Osteocyte (in vitro differentiated cells): ENCODE results near the gene FBXL13. TPM values are rescaled to one million over a fixed set of nuclear protein-coding genes. Genes with fewer than 3 reads are reported as not detected.
"Not testable (repeated sequence)": the region's sequence is repeated elsewhere in the genome, so short reads cannot be mapped to it uniquely, and the experiment has no call there.

Experiments
- DNase-seq: peaks from one replicate; pipeline ENCODE4 v3.0.0; 2021; ENCODE audit warnings: mixed read lengths; ENCODE audit not compliant: unreplicated experiment; ENCODE audit errors: extremely low spot score
- H3K27ac Mint-ChIP-seq: one replicate; pipeline ENCODE4 v1.8.0; 2021; ENCODE audit warnings: mild to moderate bottlenecking, mixed read lengths; ENCODE audit not compliant: unreplicated experiment
- H3K27me3 Mint-ChIP-seq: one replicate; pipeline ENCODE4 v1.8.0; 2021; ENCODE audit warnings: mixed read lengths; ENCODE audit not compliant: unreplicated experiment
- H3K36me3 Mint-ChIP-seq: one replicate; pipeline ENCODE4 v1.8.0; 2021; ENCODE audit warnings: mixed read lengths; ENCODE audit not compliant: unreplicated experiment
- H3K4me1 Mint-ChIP-seq: one replicate; pipeline ENCODE4 v1.8.0; 2021; ENCODE audit warnings: mixed read lengths; ENCODE audit not compliant: unreplicated experiment
- H3K4me3 Mint-ChIP-seq: one replicate; pipeline ENCODE4 v1.8.0; 2021; ENCODE audit warnings: mild to moderate bottlenecking, moderate library complexity, mixed read lengths; ENCODE audit not compliant: unreplicated experiment
- H3K9me3 Mint-ChIP-seq: one replicate; pipeline ENCODE4 v1.8.0; 2021; ENCODE audit warnings: mixed read lengths; ENCODE audit not compliant: unreplicated experiment
- CTCF ChIP-seq: fragments of 200-600 bp; sonication (generic); IDR thresholded peaks from 2 replicates; pipeline ENCODE4 v1.5.0; 2021; ENCODE audit warnings: antibody characterized with exemption, mild to moderate bottlenecking, moderate library complexity
- total RNA-seq: library from RNA; stranded (reverse); gene quantifications from 2 replicates; pipeline ENCODE4 v1.2.1, GENCODE V29; 2021

Gene FBXL13
- total RNA-seq, 1 donor from 2014 or later: 0.83 TPM

DNA sequence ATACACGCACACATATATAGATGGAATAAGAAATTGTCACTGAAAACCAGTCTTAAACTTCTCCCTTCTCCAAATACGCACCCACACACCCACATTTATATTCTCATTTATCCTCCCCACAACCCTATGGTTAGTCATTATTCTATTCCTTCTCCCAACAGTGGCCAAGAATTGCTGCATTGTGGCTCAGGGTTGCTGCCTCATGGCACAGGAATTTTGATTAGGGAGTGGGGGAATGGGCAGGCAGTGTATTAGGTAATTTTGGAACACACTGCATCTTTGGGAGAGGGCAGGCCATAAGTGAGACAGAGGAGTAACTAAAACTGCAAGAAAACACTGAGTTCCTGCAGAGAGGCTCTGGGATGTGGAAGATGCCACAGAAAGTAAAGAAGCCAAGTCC is 38.6 kb upstream of the FBXL13 start:
- Mint-ChIP-seq H3K4me3 (no peak overlapping the region), H3K36me3 (peaks cover 33% of the 10 kb centered on the region), H3K27me3 (no peaks in the 10 kb centered on the region), H3K27ac (no peak overlapping the region), H3K9me3 (peaks cover 21% of the 10 kb centered on the region), H3K4me1 (peaks cover 6% of the 10 kb centered on the region)
- DNase-seq: no peak
- no peak for TF ChIP-seq CTCF

DNA sequence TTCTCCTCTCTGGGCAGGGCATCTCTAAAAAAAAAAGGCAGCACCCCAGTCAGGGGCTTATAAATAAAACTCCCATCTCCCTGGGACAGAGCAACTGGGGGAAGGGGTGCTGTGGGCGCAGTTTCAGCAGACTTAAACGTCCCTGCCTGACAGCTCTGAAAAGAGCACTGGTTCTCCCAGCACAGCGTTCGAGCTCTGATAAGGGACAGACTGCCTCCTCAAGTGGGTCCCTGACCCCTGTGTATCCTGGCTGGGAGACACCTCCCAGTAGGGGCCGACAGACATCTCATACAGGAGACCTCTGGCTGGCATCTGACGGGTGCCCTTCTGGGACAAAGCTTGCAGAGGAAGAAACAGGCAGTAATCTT is 32.1 kb upstream of the FBXL13 start:
- Mint-ChIP-seq H3K4me1 (peaks cover 10% of the 10 kb centered on the region), H3K9me3 (peaks cover 21% of the 10 kb centered on the region), H3K36me3 (peaks cover 39% of the 10 kb centered on the region)
- H3K27me3 Mint-ChIP-seq, H3K27ac Mint-ChIP-seq, DNase-seq, H3K4me3 Mint-ChIP-seq: not testable (repeated sequence)

DNA sequence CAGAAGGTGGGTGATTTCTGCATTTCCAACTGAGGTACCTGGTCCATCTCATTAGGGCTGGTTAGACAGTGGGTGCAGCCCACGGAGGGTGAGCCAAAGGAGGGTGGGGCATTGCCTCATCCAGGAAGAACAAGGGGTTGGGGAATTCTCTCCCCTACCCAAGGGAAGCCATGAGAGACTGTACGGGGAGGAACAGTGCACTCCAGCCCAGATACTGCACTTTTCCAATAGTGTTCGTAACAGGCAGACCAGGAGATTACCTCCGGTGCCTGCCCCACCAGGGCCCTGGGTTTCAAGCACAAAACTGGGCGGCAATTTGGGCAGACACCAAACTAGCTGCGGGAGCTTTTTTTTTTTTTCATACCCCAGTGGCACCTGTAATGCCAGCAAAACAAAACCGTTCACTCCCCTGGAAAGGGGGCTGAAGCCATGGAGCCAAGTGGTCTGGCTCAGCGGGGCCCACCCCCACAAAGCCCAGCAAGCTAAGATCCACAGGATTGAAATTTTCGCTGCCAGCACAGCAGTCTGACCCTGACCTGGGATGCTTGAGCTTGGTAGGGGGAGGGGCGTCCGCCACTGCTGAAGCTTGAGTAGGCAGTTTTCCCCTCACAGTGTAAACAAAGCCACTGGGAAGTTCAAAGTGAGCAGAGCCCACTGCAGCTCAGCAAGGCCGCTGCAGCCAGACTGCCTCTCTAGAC is 31.6 kb upstream of the FBXL13 start:
- peaks cover 10% of the 10 kb centered on the region for H3K4me1 Mint-ChIP-seq
- no peak for TF ChIP-seq CTCF
- DNase-seq: no peak
- peaks cover 36% of the 10 kb centered on the region for H3K36me3 Mint-ChIP-seq
- H3K4me3 Mint-ChIP-seq: no peak overlapping the region
- H3K27ac Mint-ChIP-seq: no peak overlapping the region
- peaks cover 20% of the 10 kb centered on the region for H3K9me3 Mint-ChIP-seq
- H3K27me3 Mint-ChIP-seq: no peaks in the 10 kb centered on the region

DNA sequence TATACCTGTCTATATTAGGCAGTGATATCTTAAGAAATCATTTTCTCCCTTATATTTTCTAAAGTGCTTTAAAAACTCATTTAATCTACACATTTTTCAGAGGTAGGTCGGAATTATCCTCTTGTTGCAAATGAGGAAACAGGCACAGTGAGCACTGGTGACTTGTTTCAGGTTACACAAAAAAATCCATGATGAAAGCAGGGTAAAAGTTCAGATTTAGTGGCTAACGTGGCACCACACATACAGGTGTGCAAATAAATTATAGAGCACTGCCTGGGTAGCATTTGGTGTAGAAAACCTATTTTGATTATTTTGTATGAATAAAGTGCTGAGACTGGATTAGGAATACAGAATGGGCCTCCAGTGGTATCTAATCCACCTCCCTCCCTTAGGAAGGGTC is 26.9 kb upstream of the FBXL13 start:
- Mint-ChIP-seq H3K27ac (no peak overlapping the region), H3K4me1 (peaks cover 7% of the 10 kb centered on the region), H3K27me3 (no peaks in the 10 kb centered on the region), H3K36me3 (peaks cover 22% of the 10 kb centered on the region), H3K4me3 (no peak overlapping the region), H3K9me3 (no peaks in the 10 kb centered on the region)
- TF ChIP-seq CTCF: no peak
- no peak for DNase-seq

DNA sequence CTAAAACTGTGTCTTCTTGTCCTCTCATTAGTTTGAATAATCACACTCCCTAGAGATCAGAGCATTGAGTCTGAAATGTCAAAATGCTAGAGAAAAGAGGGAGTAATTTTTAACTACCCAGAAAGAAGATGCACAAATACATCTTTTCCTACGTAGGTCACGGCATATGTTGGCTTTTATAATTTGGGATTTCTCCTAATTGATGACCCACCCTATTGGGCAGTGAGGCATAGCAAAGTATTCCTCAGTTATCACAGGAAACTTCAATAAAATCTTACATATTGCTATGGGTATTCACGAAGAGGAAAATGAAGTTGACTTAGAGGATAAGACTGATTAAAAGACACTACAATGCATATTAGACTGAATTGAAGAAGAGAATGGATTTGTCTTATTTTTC is 25.8 kb upstream of the FBXL13 start:
- Mint-ChIP-seq H3K4me3 (no peak overlapping the region), H3K27ac (no peak overlapping the region), H3K27me3 (no peaks in the 10 kb centered on the region), H3K36me3 (peaks cover 26% of the 10 kb centered on the region), H3K4me1 (no peaks in the 10 kb centered on the region), H3K9me3 (no peaks in the 10 kb centered on the region)
- no peak for TF ChIP-seq CTCF
- DNase-seq: no peak
